Thyroid gland (tissue), 4 donors: ENCODE data around the gene TINAGL1. TPM values are rescaled to one million over a fixed set of nuclear protein-coding genes. Genes with fewer than 3 reads are reported as not detected.
A peak's percentile ranks its signal among the peaks of the same experiment; 100 is the strongest.

ENCODE experiments used
- DNase-seq, 2 donors: peaks; one replicate each; pipeline ENCODE4 v3.0.0-alpha.2; 2019
- H3K27ac ChIP-seq, 3 donors: fragments of 200-600 bp; sonication (generic); 1 replicate in 2 of 3; 2 replicates in 1 of 3; pipeline ENCODE4 v1.5.1; 2016 to 2019; ENCODE audit warnings: mild to moderate bottlenecking in 1 of 3, moderate library complexity in 1 of 3
- H3K27me3 ChIP-seq: fragments of 200-600 bp; sonication (generic); one replicate; pipeline ENCODE4 v1.5.1; 2019
- H3K36me3 ChIP-seq, 2 donors: fragments of 200-600 bp; sonication (generic); one replicate each; pipeline ENCODE4 v1.5.1; 2016 to 2019
- H3K4me1 ChIP-seq, 2 donors: fragments of 200-600 bp; sonication (generic); one replicate each; pipeline ENCODE4 v1.5.1; 2017 to 2019
- H3K4me3 ChIP-seq, 3 donors: fragments of 200-600 bp; sonication (generic); replicated peaks in 1 of 3; 1 replicate in 2 of 3; 2 replicates in 1 of 3; pipeline ENCODE4 v1.5.1; 2016; ENCODE audit warnings: mild to moderate bottlenecking in 1 of 3
- H3K9me3 ChIP-seq: fragments of 200-600 bp; sonication (generic); one replicate; pipeline ENCODE4 v1.5.1; 2017
- CTCF ChIP-seq, 6 experiments: fragments of 200-600 bp in 3 of 6; fragments of 450-650 bp in 3 of 6; sonication (generic) in 3 of 6; IDR thresholded peaks; one replicate each; pipeline ENCODE4 v1.5.1; 2016 to 2019; ENCODE audit warnings: antibody characterized with exemption in 6 of 6, mild to moderate bottlenecking in 2 of 6, inconsistent platforms in 1 of 6, moderate library complexity in 1 of 6
- POLR2A ChIP-seq, 2 donors: fragments of 450-650 bp; IDR thresholded peaks; one replicate each; pipeline ENCODE4 v1.6.1; 2017; ENCODE audit warnings: antibody characterized with exemption in 2 of 2, mild to moderate bottlenecking in 2 of 2, moderate library complexity in 1 of 2
- WGBS, 2 donors: methylation state at CpG; one replicate each; pipeline ENCODE4 v1.1.5; 2017; 5-methylcytosine and 5-hydroxymethylcytosine counted together
- intact Hi-C: fragments of 100-400 bp; cut with DNase I; formaldehyde crosslinking; loops from one replicate; pipeline ENCODE4 v1.15.1; 2023
- total RNA-seq, 4 donors: library from RNA; depleted of rRNA; stranded (reverse); fragments of >200 nt; gene quantifications; one replicate each; pipeline ENCODE4 v1.2.3, GENCODE V29; 2016

The TINAGL1 gene
- total RNA-seq, 4 donors from 2014 or later, result 157 to 391 (median 227) TPM

- Histone ChIP-seq H3K36me3 (no peaks in the 10 kb centered on the region), H3K4me1 (peaks cover 9 to 32% of the 10 kb centered on the region in 2 donors), H3K27me3 (no peaks in the 10 kb centered on the region), H3K27ac (no peak overlapping the region), H3K9me3 (no peaks in the 10 kb centered on the region), H3K4me3 (peak overlapping the region; percentile 19 to 56 (median 23))
- peak; percentile 64 for DNase-seq
- WGBS, 2 donors, result 24 to 45% methylated on average over 12 to 33 of the region's 56 CpGs
- TF ChIP-seq POLR2A (IDR thresholded peaks at IDR 0.05) (no peak), CTCF (IDR thresholded peaks at IDR 0.05) (peak; percentile 58 to 94 (median 79))
- intact Hi-C loops, result no loop called here
Observed at GRCh38 chr1:31617916-31618746, 41.8 kb downstream of the TINAGL1 start.

GRCh38 chr1:31618916-31619846 is 42.9 kb downstream of the TINAGL1 start:
- 78 to 79% methylated on average over 22 of the region's 23 CpGs for WGBS, 2 donors
- intact Hi-C loops, result no loop called here
- H3K36me3 ChIP-seq, result no peaks in the 10 kb centered on the region
- no peak for TF ChIP-seq POLR2A (IDR thresholded peaks at IDR 0.05)
- no peak overlapping the region for H3K27ac ChIP-seq
- H3K4me1 ChIP-seq, result peaks cover 6 to 24% of the 10 kb centered on the region in 2 donors
- no peak overlapping the region for H3K4me3 ChIP-seq
- H3K27me3 ChIP-seq, result no peaks in the 10 kb centered on the region
- DNase-seq, result no peak
- H3K9me3 ChIP-seq, result no peaks in the 10 kb centered on the region

- no peaks in the 10 kb centered on the region for H3K9me3 ChIP-seq
- H3K27me3 ChIP-seq, result no peaks in the 10 kb centered on the region
- 93% methylated on average over 15 to 20 of the region's 20 CpGs for WGBS, 2 donors
- no peak overlapping the region for H3K27ac ChIP-seq
- intact Hi-C loops, result no loop called here
- no peak overlapping the region for H3K4me3 ChIP-seq
- no peak for DNase-seq
- TF ChIP-seq POLR2A (IDR thresholded peaks at IDR 0.05) (no peak), CTCF (IDR thresholded peaks at IDR 0.05) (no peak)
- no peaks in the 10 kb centered on the region for H3K36me3 ChIP-seq
- peaks cover 8 to 30% of the 10 kb centered on the region in 2 donors for H3K4me1 ChIP-seq
Observed at GRCh38 chr1:31620631-31621497, 44.5 kb downstream of the TINAGL1 start.

- TF ChIP-seq POLR2A (IDR thresholded peaks at IDR 0.05) (no peak), CTCF (IDR thresholded peaks at IDR 0.05) (no peak)
- H3K4me3 ChIP-seq, result no peak overlapping the region
- no peak overlapping the region for H3K27ac ChIP-seq
- DNase-seq, result no peak
- no peaks in the 10 kb centered on the region for H3K27me3 ChIP-seq
- H3K4me1 ChIP-seq, result peaks cover 14 to 36% of the 10 kb centered on the region in 2 donors
- intact Hi-C loops, result no loop called here
- no peaks in the 10 kb centered on the region for H3K36me3 ChIP-seq
- H3K9me3 ChIP-seq, result no peaks in the 10 kb centered on the region
- WGBS, 2 donors, result 92 to 96% methylated on average over 4 to 5 of the region's 5 CpGs
Observed at GRCh38 chr1:31621498-31621820, 45.1 kb downstream of the TINAGL1 start.
